GM23338 (cell line): Measurements from ENCODE around the gene RUNDC3A. TPM values are rescaled to one million over a fixed set of nuclear protein-coding genes. Genes with fewer than 3 reads are reported as not detected.
A peak's percentile ranks its signal among the peaks of the same experiment; 100 is the strongest.

ENCODE experiments used
- ATAC-seq: fragments of 200-7000 bp; cut with Tn5 transposase; 3 replicates; pipeline ENCODE4 v1.9.1; 2020
- DNase-seq: peaks from one replicate; pipeline ENCODE4 v3.0.0-alpha.2; 2015; ENCODE audit warnings: low spot score
- H2AFZ ChIP-seq: fragments of 200-600 bp; sonication (generic); 2 replicates; pipeline ENCODE4 v1.8.0; 2016; ENCODE audit warnings: antibody characterized with exemption, mild to moderate bottlenecking, moderate library complexity
- H3F3A ChIP-seq: fragments of 200-600 bp; sonication (generic); replicated peaks from 2 replicates; pipeline ENCODE4 v1.8.0; 2017; ENCODE audit warnings: antibody characterized with exemption, mixed run types, low read depth
- H3K27ac ChIP-seq: fragments of 200-600 bp; sonication (generic); 2 replicates; pipeline ENCODE4 v1.6.1; 2016; ENCODE audit warnings: low read depth
- H3K27me3 ChIP-seq: fragments of 200-600 bp; sonication (generic); 2 replicates; pipeline ENCODE4 v1.8.0; 2016; ENCODE audit warnings: mild to moderate bottlenecking, mixed run types, moderate library complexity; ENCODE audit not compliant: insufficient read depth
- H3K36me3 ChIP-seq: fragments of 200-600 bp; sonication (generic); 2 replicates; pipeline ENCODE4 v1.8.0; 2016; ENCODE audit warnings: mild to moderate bottlenecking; ENCODE audit not compliant: insufficient read depth
- H3K4me1 ChIP-seq: fragments of 200-600 bp; sonication (generic); 2 replicates; pipeline ENCODE4 v1.8.0; 2016; ENCODE audit warnings: mild to moderate bottlenecking, moderate library complexity; ENCODE audit not compliant: insufficient read depth
- H3K4me2 ChIP-seq: fragments of 200-600 bp; sonication (generic); 2 replicates; pipeline ENCODE4 v1.7.1; 2017; ENCODE audit warnings: mixed run types
- H3K4me3 ChIP-seq: fragments of 200-600 bp; sonication (generic); 2 replicates; pipeline ENCODE4 v1.6.1; 2016; ENCODE audit warnings: mixed run types
- H3K79me2 ChIP-seq: fragments of 200-600 bp; sonication (generic); replicated peaks from 2 replicates; pipeline ENCODE4 v1.8.0; 2017; ENCODE audit warnings: mild to moderate bottlenecking; ENCODE audit not compliant: insufficient read depth
- H3K9me2 ChIP-seq: fragments of 200-600 bp; sonication (generic); 2 replicates; pipeline ENCODE4 v1.8.0; 2017; ENCODE audit not compliant: insufficient read depth
- H4K20me1 ChIP-seq: fragments of 200-600 bp; sonication (generic); replicated peaks from 2 replicates; pipeline ENCODE4 v1.8.0; 2017; ENCODE audit warnings: mild to moderate bottlenecking; ENCODE audit not compliant: insufficient read depth
- H3K27ac Mint-ChIP-seq: 2 replicates; pipeline ENCODE4 v1.8.0; 2020; ENCODE audit warnings: inconsistent platforms, mild to moderate bottlenecking, moderate library complexity, mixed read lengths
- H3K27me3 Mint-ChIP-seq: 3 replicates; pipeline ENCODE4 v1.8.0; 2022; ENCODE audit warnings: low read depth, mild to moderate bottlenecking, moderate library complexity, mixed read lengths, inconsistent platforms; ENCODE audit not compliant: insufficient read depth, poor library complexity
- H3K36me3 Mint-ChIP-seq: 3 replicates; pipeline ENCODE4 v1.8.0; 2021; ENCODE audit warnings: low read depth, mild to moderate bottlenecking, inconsistent platforms, moderate library complexity, mixed read lengths
- H3K4me1 Mint-ChIP-seq: 3 replicates; pipeline ENCODE4 v1.8.0; 2020; ENCODE audit warnings: mild to moderate bottlenecking, inconsistent platforms, mixed read lengths
- H3K4me3 Mint-ChIP-seq: 3 replicates; pipeline ENCODE4 v1.8.0; 2021; ENCODE audit warnings: moderate library complexity, mild to moderate bottlenecking, inconsistent platforms, mixed read lengths
- H3K9me3 Mint-ChIP-seq: 3 replicates; pipeline ENCODE4 v1.8.0; 2020; ENCODE audit warnings: moderate library complexity, mild to moderate bottlenecking, inconsistent platforms, mixed read lengths
- CTCF ChIP-seq, 2 experiments: fragments of 200-600 bp in 1 of 2; sonication (generic) in 1 of 2; conservative IDR thresholded peaks; 2 replicates each; pipeline versions ENCODE4 v1.5.1 to v1.6.1; 2016 to 2017; ENCODE audit warnings: antibody characterized with exemption in 2 of 2, low read depth in 2 of 2, mild to moderate bottlenecking in 2 of 2, moderate library complexity in 1 of 2
- EZH2 ChIP-seq: fragments of 200-600 bp; sonication (generic); IDR thresholded peaks from one replicate; pipeline ENCODE4 v1.8.0; 2017; ENCODE audit warnings: antibody characterized with exemption, mild to moderate bottlenecking, low read depth; ENCODE audit not compliant: unreplicated experiment
- EZH2phosphoT487 ChIP-seq: fragments of 200-600 bp; sonication (generic); IDR thresholded peaks from one replicate; pipeline ENCODE4 v1.8.1; 2018; ENCODE audit warnings: antibody characterized with exemption; ENCODE audit not compliant: unreplicated experiment
- JUNB ChIP-seq: IDR thresholded peaks from one replicate; pipeline ENCODE4 v1.6.1; 2016; ENCODE audit warnings: antibody characterized with exemption; ENCODE audit not compliant: unreplicated experiment
- POLR2AphosphoS5 ChIP-seq: IDR thresholded peaks from 2 replicates; pipeline ENCODE4 v1.6.1; 2016; ENCODE audit warnings: antibody characterized with exemption, low read depth
- REST ChIP-seq: IDR thresholded peaks from one replicate; pipeline ENCODE4 v1.6.1; 2018; ENCODE audit warnings: antibody characterized with exemption; ENCODE audit not compliant: unreplicated experiment
- ZNF114 ChIP-seq: fragments of 250-450 bp; sonication (Bioruptor Pico); IDR thresholded peaks from 2 replicates; pipeline ENCODE4 v1.5.0; 2020; ENCODE audit warnings: mild to moderate bottlenecking, moderate library complexity
- ZNF331 ChIP-seq: fragments of 250-450 bp; sonication (Bioruptor Pico); IDR thresholded peaks from 2 replicates; pipeline ENCODE4 v1.5.0; 2020; ENCODE audit warnings: low read depth, mild to moderate bottlenecking, moderate library complexity
- ZNF462 ChIP-seq: fragments of 250-450 bp; sonication (Bioruptor Pico); IDR thresholded peaks from 2 replicates; pipeline ENCODE4 v1.5.0; 2020; ENCODE audit warnings: mild to moderate bottlenecking, moderate library complexity
- polyA plus RNA-seq: library from polyadenylated mRNA; unstranded; fragments of >200 nt; fragmentation: Nextera tagmentation; extraction: Ambion mirVana; gene quantifications from 2 replicates; pipeline ENCODE4 v1.2.1, GENCODE V29; 2016
- total RNA-seq: library from RNA; depleted of rRNA; stranded (reverse); fragments of >200 nt; shearing (Covaris generic); gene quantifications from 2 replicates; pipeline ENCODE4 v1.2.3, GENCODE V29; 2014

RUNDC3A gene
- total and polyA plus RNA-seq, 2 experiments from 2014 or later: 3.7 to 5.5 TPM

- Mint-ChIP-seq H3K4me3 (peak overlapping the region; percentile 72; the same call in 1 of the 3 replicates), H3K27me3 (peaks cover 47% of the 10 kb centered on the region), H3K27ac (no peak overlapping the region), H3K4me1 (peaks cover 25% of the 10 kb centered on the region), H3K36me3 (peaks cover 31% of the 10 kb centered on the region), H3K9me3 (no peaks in the 10 kb centered on the region)
- Histone ChIP-seq H3K27ac (no peak overlapping the region), H3K36me3 (0 out of 2 replicates have a peak, but pooled peaks cover 4% of the 10 kb centered on the region), H3F3A (0 out of 2 replicates have a peak, but pooled peaks cover 4% of the 10 kb centered on the region), H3K27me3 (peaks cover 32% of the 10 kb centered on the region), H3K4me2 (no peak overlapping the region), H3K4me1 (peaks cover 6% of the 10 kb centered on the region; the same call in 1 of the 2 replicates), H3K4me3 (no peak overlapping the region), H3K79me2 (no peaks in the 10 kb centered on the region), H3K9me2 (no peaks in the 10 kb centered on the region), H2AFZ (no peak overlapping the region), H4K20me1 (no peaks in the 10 kb centered on the region)
- no peak for DNase-seq
- ATAC-seq: no peak
- TF ChIP-seq REST: no peak
- no peak for TF ChIP-seq EZH2phosphoT487
- TF ChIP-seq JUNB: no peak
- TF ChIP-seq ZNF331 (CRISPR knock-in tag): no peak
- TF ChIP-seq CTCF (conservative IDR thresholded peaks at IDR 0.05; ENCODE audit: low read depth in 2 of 2): no peak
- TF ChIP-seq POLR2AphosphoS5: no peak; the same call in 1 of the 2 replicates
- TF ChIP-seq ZNF114 (CRISPR knock-in tag): no peak
- TF ChIP-seq ZNF462 (CRISPR knock-in tag): no peak
- no peak for TF ChIP-seq EZH2
Observed at GRCh38 chr17:44317545-44317944, 9.1 kb downstream of the RUNDC3A start.
